Type B pancreatic cell (in vitro differentiated cells): ENCODE results near the gene TPM1. TPM values are rescaled to one million over a fixed set of nuclear protein-coding genes. Genes with fewer than 3 reads are reported as not detected.

Source experiments
- DNase-seq: peaks from one replicate; pipeline ENCODE4 v3.0.0; 2021; ENCODE audit warnings: mixed read lengths; ENCODE audit not compliant: unreplicated experiment; ENCODE audit errors: extremely low spot score
- H3K27ac Mint-ChIP-seq: 2 replicates; pipeline ENCODE4 v1.8.0; 2021; ENCODE audit warnings: mild to moderate bottlenecking, mixed read lengths
- H3K27me3 Mint-ChIP-seq: 2 replicates; pipeline ENCODE4 v1.8.0; 2021; ENCODE audit warnings: mixed read lengths
- H3K36me3 Mint-ChIP-seq: 2 replicates; pipeline ENCODE4 v1.8.0; 2021; ENCODE audit warnings: mixed read lengths
- H3K4me1 Mint-ChIP-seq: one replicate; pipeline ENCODE4 v1.8.0; 2021; ENCODE audit warnings: mixed read lengths; ENCODE audit not compliant: unreplicated experiment
- H3K4me3 Mint-ChIP-seq: 2 replicates; pipeline ENCODE4 v1.8.0; 2021; ENCODE audit warnings: mild to moderate bottlenecking, mixed read lengths
- H3K9me3 Mint-ChIP-seq: 2 replicates; pipeline ENCODE4 v1.8.0; 2021; ENCODE audit warnings: mixed read lengths
- total RNA-seq: library from RNA; stranded (reverse); gene quantifications from 2 replicates; pipeline ENCODE4 v1.2.1, GENCODE V29; 2021; ENCODE audit warnings: low replicate concordance
- TF ChIP-seq, protein P1 (sequence below): fragments of 200-600 bp; sonication (generic); conservative IDR thresholded peaks from 2 replicates; pipeline ENCODE4 v1.5.0; 2021; ENCODE audit warnings: antibody characterized with exemption, mild to moderate bottlenecking

The TPM1 gene
- total RNA-seq, 1 donor from 2014 or later = 447 TPM

DNA sequence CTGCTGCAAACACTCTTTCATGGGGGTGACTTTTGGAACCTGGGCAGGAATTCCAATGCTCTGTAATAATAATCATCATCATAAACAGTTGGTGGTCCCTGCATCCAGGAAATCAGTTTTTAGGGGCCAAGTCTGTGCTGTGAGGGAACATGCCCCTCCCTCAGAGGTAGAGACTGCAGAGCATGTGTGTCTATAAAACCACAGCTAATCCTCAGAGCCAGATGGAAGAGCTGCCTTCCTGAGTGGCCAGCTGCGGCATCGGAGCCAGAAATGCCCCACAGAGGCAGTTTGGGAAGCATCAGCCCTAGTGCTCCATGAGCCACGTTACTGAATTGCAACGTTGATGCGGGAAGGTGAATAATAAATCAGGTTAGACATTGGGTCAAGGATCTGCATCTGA lies 12.9 kb upstream of the TPM1 start:
- no peak overlapping the region for H3K4me3 Mint-ChIP-seq
- H3K9me3 Mint-ChIP-seq = peaks cover 8% of the 10 kb centered on the region
- H3K4me1 Mint-ChIP-seq = peaks cover 20% of the 10 kb centered on the region
- H3K36me3 Mint-ChIP-seq = no peaks in the 10 kb centered on the region
- no peak overlapping the region for H3K27ac Mint-ChIP-seq
- H3K27me3 Mint-ChIP-seq = no peaks in the 10 kb centered on the region
- TF ChIP-seq, protein P1, sequence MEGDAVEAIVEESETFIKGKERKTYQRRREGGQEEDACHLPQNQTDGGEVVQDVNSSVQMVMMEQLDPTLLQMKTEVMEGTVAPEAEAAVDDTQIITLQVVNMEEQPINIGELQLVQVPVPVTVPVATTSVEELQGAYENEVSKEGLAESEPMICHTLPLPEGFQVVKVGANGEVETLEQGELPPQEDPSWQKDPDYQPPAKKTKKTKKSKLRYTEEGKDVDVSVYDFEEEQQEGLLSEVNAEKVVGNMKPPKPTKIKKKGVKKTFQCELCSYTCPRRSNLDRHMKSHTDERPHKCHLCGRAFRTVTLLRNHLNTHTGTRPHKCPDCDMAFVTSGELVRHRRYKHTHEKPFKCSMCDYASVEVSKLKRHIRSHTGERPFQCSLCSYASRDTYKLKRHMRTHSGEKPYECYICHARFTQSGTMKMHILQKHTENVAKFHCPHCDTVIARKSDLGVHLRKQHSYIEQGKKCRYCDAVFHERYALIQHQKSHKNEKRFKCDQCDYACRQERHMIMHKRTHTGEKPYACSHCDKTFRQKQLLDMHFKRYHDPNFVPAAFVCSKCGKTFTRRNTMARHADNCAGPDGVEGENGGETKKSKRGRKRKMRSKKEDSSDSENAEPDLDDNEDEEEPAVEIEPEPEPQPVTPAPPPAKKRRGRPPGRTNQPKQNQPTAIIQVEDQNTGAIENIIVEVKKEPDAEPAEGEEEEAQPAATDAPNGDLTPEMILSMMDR = no peak
- no peak for DNase-seq

DNA sequence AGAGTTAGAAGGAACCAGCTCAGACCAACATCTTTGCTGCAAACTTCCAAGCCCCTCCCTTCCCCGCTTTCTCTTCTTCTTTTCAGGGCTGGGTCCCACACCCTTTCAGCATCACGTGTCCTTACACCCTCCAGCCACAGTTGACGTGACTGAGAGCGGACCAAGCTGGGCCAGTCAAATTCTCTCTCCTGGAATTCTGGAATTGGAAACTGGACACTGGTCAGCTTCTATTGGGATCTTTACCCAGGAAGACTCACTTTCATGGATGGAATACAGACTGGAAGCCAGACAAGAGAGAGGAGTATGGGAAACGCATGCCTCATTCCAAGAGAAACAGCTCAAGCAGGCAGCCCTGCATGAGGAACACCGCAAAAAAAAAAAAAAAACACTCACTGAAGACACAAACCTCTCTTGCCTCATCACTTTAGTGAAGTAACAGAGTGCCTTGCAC lies 12.4 kb upstream of the TPM1 start:
- TF ChIP-seq, protein P1 = no peak
- Mint-ChIP-seq H3K4me1 (peaks cover 20% of the 10 kb centered on the region), H3K9me3 (peaks cover 8% of the 10 kb centered on the region), H3K27me3 (no peaks in the 10 kb centered on the region), H3K36me3 (no peaks in the 10 kb centered on the region), H3K27ac (no peak overlapping the region), H3K4me3 (no peak overlapping the region)
- no peak for DNase-seq

DNA sequence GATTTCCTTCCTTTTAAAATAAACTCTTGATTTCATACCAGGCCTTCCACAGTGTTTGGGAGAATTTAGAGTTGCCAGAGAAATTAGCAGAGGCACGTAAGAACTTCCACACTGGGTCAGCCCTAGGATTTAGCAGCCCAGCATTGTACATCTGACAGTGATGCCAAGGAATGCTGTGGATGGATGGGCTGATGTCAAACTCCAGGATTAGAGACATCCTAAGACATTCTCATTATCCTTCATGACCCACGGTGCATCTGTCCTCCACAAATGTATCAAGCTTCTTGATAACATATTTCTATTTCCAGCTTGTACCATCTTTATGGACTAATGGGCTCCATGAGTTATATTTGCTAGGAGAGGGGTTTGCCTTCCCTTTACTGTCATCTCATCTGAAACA lies 8.0 kb upstream of the TPM1 start:
- H3K27ac Mint-ChIP-seq = no peak overlapping the region
- H3K36me3 Mint-ChIP-seq = no peaks in the 10 kb centered on the region
- TF ChIP-seq, protein P1 = no peak
- H3K9me3 Mint-ChIP-seq = no peaks in the 10 kb centered on the region
- H3K4me1 Mint-ChIP-seq = peaks cover 30% of the 10 kb centered on the region
- H3K27me3 Mint-ChIP-seq = no peaks in the 10 kb centered on the region
- H3K4me3 Mint-ChIP-seq = no peak overlapping the region
- DNase-seq = no peak

DNA sequence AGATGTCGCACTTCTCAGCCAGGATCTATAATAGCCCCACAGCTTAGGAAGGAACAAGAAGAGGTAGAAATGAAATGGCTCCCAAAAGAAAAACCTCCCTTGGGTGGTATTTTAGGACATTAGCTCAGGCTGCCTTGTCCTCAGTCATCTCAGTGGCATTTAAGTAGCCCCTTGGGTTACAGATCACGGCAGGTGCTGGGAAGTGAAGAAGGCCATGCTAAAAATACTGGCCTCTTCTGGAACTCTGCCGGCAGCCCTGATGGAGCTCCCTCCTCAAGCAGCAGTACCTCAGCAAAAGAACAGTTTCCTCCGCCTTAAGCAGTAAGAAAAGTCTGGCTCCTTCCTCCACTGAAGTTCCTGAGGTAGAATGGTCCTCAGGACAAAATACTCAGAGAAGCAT lies 7.3 kb upstream of the TPM1 start:
- no peak overlapping the region for H3K27ac Mint-ChIP-seq
- H3K27me3 Mint-ChIP-seq = no peaks in the 10 kb centered on the region
- H3K36me3 Mint-ChIP-seq = no peaks in the 10 kb centered on the region
- no peak for DNase-seq
- TF ChIP-seq, protein P1 = no peak
- peaks cover 24% of the 10 kb centered on the region for H3K4me1 Mint-ChIP-seq
- H3K9me3 Mint-ChIP-seq = no peaks in the 10 kb centered on the region
- no peak overlapping the region for H3K4me3 Mint-ChIP-seq

DNA sequence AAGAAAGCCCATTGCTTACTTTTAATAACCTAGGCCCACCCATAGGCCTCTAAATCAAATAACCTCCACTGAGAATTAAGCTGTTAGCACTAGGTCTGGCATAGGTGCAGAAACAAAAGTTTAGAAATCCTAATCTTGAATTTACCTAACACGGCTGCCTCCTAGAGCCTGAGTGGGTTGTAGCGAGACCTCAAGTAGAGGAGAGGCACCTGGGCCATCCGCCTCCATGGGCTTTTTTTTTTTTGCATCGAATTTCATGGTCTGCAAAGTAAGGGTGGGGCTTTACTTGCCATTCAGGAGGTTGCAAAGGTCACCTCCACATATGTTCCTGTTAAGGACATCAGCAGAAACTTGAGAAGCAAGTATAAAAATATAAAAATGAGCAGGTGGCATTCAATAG lies 6.6 kb upstream of the TPM1 start:
- H3K4me1 Mint-ChIP-seq = peaks cover 19% of the 10 kb centered on the region
- no peak overlapping the region for H3K27ac Mint-ChIP-seq
- H3K9me3 Mint-ChIP-seq = no peaks in the 10 kb centered on the region
- no peak overlapping the region for H3K4me3 Mint-ChIP-seq
- no peaks in the 10 kb centered on the region for H3K36me3 Mint-ChIP-seq
- DNase-seq = no peak
- TF ChIP-seq, protein P1 = no peak
- no peaks in the 10 kb centered on the region for H3K27me3 Mint-ChIP-seq
